ENCODE results near the gene MS4A8.

- TF ChIP-seq EZH2 (IDR thresholded peaks at IDR 0.05; ENCODE audit: insufficient read depth, poor library complexity, severe bottlenecking), result no peak
- TF ChIP-seq EZH2phosphoT487 (IDR thresholded peaks at IDR 0.05; ENCODE audit: insufficient read depth, low read depth), result no peak
These were observed 19.3 kb downstream of the MS4A8 start for GRCh38 chr11:60718524-60719316.
